Measurements from ENCODE around the gene ATG9B.

Gene ATG9B

GRCh38 chr7:151056666-151057505 lies 32.6 kb upstream of the ATG9B start:
- Histone ChIP-seq H3K27ac (no peak overlapping the region), H3K4me3 (ENCODE audit: low read depth, low read length) (peak overlapping the region; percentile 76), H3K27me3 (replicated peaks) (no peaks in the 10 kb centered on the region), H3K36me3 (replicated peaks) (peaks cover under 1% of the 10 kb centered on the region)
- no peak for TF ChIP-seq CTCF (IDR thresholded peaks at IDR 0.05; ENCODE audit: low read depth, low read length, missing control alignments)
- DNase-seq = no peak
- in situ Hi-C loops (cut with HindIII; ENCODE audit: low pct_ligation_motif_present, low sequenced_read_pairs) = no loop called here

DNA sequence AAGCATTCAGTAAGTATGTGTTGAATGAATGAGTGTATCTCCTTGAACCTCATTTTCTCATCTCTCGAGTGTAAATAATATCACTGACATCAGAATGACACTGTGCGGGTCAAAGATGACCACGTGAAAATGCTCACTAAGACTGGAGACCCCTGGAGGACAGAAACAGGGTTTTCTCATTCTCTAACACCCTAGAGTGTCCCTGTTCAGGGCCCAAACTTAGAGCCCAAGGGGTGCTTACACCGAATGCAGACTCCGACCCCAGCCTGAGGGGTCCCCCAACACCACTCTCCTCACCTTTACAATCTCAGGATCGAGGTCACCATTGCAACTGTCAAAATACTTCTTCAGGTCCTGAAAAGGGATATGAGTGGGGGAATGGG lies 32.0 kb upstream of the ATG9B start:
- no peak overlapping the region for H3K4me3 ChIP-seq (ENCODE audit: low read depth, low read length)
- no peak for DNase-seq
- H3K27me3 ChIP-seq (replicated peaks) = no peaks in the 10 kb centered on the region
- peak; percentile 20 for TF ChIP-seq CTCF (IDR thresholded peaks at IDR 0.05; ENCODE audit: low read depth, low read length, missing control alignments)
- in situ Hi-C loops (cut with HindIII; ENCODE audit: low pct_ligation_motif_present, low sequenced_read_pairs) = no loop called here
- no peak overlapping the region for H3K27ac ChIP-seq
- H3K36me3 ChIP-seq (replicated peaks) = no peaks in the 10 kb centered on the region

GRCh38 chr7:151053751-151054150 lies 29.5 kb upstream of the ATG9B start:
- H3K4me3 ChIP-seq (ENCODE audit: low read depth, low read length) = no peak overlapping the region
- H3K27ac ChIP-seq = no peak overlapping the region
- H3K27me3 ChIP-seq (replicated peaks) = peaks cover 7% of the 10 kb centered on the region
- DNase-seq = no peak
- no peak for TF ChIP-seq CTCF (IDR thresholded peaks at IDR 0.05; ENCODE audit: low read depth, low read length, missing control alignments)
- in situ Hi-C loops (cut with HindIII; ENCODE audit: low pct_ligation_motif_present, low sequenced_read_pairs) = no loop called here
- no peaks in the 10 kb centered on the region for H3K36me3 ChIP-seq (replicated peaks)

GRCh38 chr7:151053096-151053495 lies 28.8 kb upstream of the ATG9B start:
- DNase-seq = no peak
- H3K27ac ChIP-seq = no peak overlapping the region
- in situ Hi-C loops (cut with HindIII; ENCODE audit: low pct_ligation_motif_present, low sequenced_read_pairs) = no loop called here
- TF ChIP-seq CTCF (IDR thresholded peaks at IDR 0.05; ENCODE audit: low read depth, low read length, missing control alignments) = no peak
- H3K36me3 ChIP-seq (replicated peaks) = no peaks in the 10 kb centered on the region
- no peak overlapping the region for H3K4me3 ChIP-seq (ENCODE audit: low read depth, low read length)
- H3K27me3 ChIP-seq (replicated peaks) = peaks cover 7% of the 10 kb centered on the region

DNA sequence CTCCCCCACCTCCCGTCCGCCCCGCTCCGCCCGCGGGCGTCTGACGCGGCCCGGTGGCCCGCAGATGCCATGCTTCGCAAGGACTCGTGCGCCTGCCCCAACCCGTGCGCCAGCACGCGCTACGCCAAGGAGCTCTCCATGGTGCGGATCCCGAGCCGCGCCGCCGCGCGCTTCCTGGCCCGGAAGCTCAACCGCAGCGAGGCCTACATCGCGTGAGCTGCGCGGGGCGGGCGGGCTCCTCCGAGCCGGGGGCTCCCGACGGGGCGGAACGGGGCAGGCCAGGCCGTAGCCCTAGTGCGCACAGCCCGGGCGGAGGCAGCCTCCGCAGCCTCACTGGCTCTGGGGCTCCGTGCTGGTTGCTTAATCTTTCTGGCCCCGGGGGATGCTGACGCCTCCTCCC lies 26.8 kb upstream of the ATG9B start:
- no peak for TF ChIP-seq CTCF (IDR thresholded peaks at IDR 0.05; ENCODE audit: low read depth, low read length, missing control alignments)
- no peak overlapping the region for H3K27ac ChIP-seq
- peaks cover 7% of the 10 kb centered on the region for H3K27me3 ChIP-seq (replicated peaks)
- in situ Hi-C loops (cut with HindIII; ENCODE audit: low pct_ligation_motif_present, low sequenced_read_pairs) = no loop called here
- no peaks in the 10 kb centered on the region for H3K36me3 ChIP-seq (replicated peaks)
- DNase-seq = peak; percentile 46
- no peak overlapping the region for H3K4me3 ChIP-seq (ENCODE audit: low read depth, low read length)
